Activated T-cell treated with anti-CD3 and anti-CD28 coated beads, Interleukin-2, amount 50 U/mL, for 4 hours (primary cell): ENCODE measurements around the gene SEC22C. TPM values are rescaled to one million over a fixed set of nuclear protein-coding genes. Genes with fewer than 3 reads are reported as not detected.

Source experiments
- ATAC-seq, 2 donors: fragments of 200-7000 bp; cut with Tn5 transposase; one replicate each; pipeline ENCODE4 v1.10.0; 2021
- DNase-seq: peaks from one replicate; pipeline ENCODE4 v3.0.0-alpha.2; 2020
- H3K27me3 Mint-ChIP-seq: one replicate; pipeline ENCODE4 v1.8.0; 2021; ENCODE audit warnings: low read depth, mixed read lengths
- H3K36me3 Mint-ChIP-seq: one replicate; pipeline ENCODE4 v1.8.0; 2022; ENCODE audit warnings: mixed read lengths; ENCODE audit not compliant: insufficient read depth
- H3K4me1 Mint-ChIP-seq: one replicate; pipeline ENCODE4 v1.8.0; 2021; ENCODE audit warnings: low read depth, mixed read lengths
- H3K4me3 Mint-ChIP-seq: one replicate; pipeline ENCODE4 v1.8.0; 2021; ENCODE audit warnings: mild to moderate bottlenecking, moderate library complexity, mixed read lengths
- H3K9me3 Mint-ChIP-seq: one replicate; pipeline ENCODE4 v1.8.0; 2021; ENCODE audit warnings: mixed read lengths
- total RNA-seq, 3 donors: library from RNA; stranded (reverse); gene quantifications; one replicate each; pipeline ENCODE4 v1.2.1, GENCODE V29; 2021

SEC22C gene
- total RNA-seq, 3 donors from 2014 or later, result 32.0 to 35.3 (median 35.1) TPM

GRCh38 chr3:42498034-42498433, 83.7 kb downstream of the SEC22C start:
- peaks cover 30% of the 10 kb centered on the region for H3K27me3 Mint-ChIP-seq
- ATAC-seq, result no peak
- H3K36me3 Mint-ChIP-seq, result no peaks in the 10 kb centered on the region
- H3K9me3 Mint-ChIP-seq, result no peaks in the 10 kb centered on the region
- peaks cover 14% of the 10 kb centered on the region for H3K4me1 Mint-ChIP-seq
- H3K4me3 Mint-ChIP-seq, result no peak overlapping the region
- no peak for DNase-seq

Other genes starting within 250 kb of the SEC22C start
- gene LYZL4, start 171.4 kb downstream of the SEC22C start, total RNA-seq, result not detected
- 1 to 10 TPM; 2.2 to 4.7 (median 4.6) TPM for gene VIPR1, start 79.3 kb downstream of the SEC22C start, total RNA-seq
- gene SS18L2, start 8.9 kb upstream of the SEC22C start, total RNA-seq, result 10 to 100 TPM; 68.8 to 79.1 (median 72.6) TPM
- 10 to 100 TPM; 44.2 to 48.1 (median 46.7) TPM for gene NKTR, start 18.7 kb upstream of the SEC22C start, total RNA-seq
- gene ZBTB47, start 71.7 kb upstream of the SEC22C start, total RNA-seq, result under 1 TPM; 0.26 to 0.79 (median 0.56) TPM
- not detected for gene KLHL40, start 103.6 kb upstream of the SEC22C start, total RNA-seq
- gene HHATL, start 120.8 kb upstream of the SEC22C start, total RNA-seq, result not detected
- under 1 TPM; 0.29 to 0.73 (median 0.35) TPM for gene CCDC13, start 191.3 kb upstream of the SEC22C start, total RNA-seq
- gene HIGD1A, start 222.5 kb upstream of the SEC22C start, total RNA-seq, result 10 to 100 TPM; 75.5 to 88.7 (median 83.0) TPM
- under 1 TPM; 0.13 to 0.56 (median 0.14) TPM for gene ACKR2, start 227.5 kb upstream of the SEC22C start, total RNA-seq